ENCODE measurements around the gene NEK1.

DNA sequence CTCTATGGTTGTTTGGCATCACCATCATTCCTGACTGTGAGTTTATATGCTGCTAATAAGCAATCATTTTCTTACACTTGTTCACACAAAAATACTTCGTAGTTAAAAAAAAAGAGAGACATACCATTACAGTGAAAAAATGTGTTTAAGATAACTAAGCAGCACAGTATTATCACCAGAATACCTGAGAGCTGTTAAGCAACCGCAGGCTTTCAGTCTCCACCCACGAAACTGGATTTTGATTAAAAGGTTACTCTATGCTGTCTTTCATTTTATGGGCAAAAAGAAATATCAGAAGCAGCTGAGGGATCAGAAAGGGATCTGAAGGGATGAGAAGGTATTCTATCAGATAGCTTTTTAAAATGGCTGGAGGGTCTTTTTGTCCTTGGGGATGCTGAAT is 148.3 kb downstream of the NEK1 start:
- no peak for TF ChIP-seq CTCF (IDR thresholded peaks at IDR 0.05)
- no peak for TF ChIP-seq ZFX (IDR thresholded peaks at IDR 0.05; ENCODE audit: borderline replicate concordance)
